HG03558 (cell line): Measurements from ENCODE around the gene TRIP13.

Experiments used
- ATAC-seq: cut with Tn5 transposase; IDR thresholded peaks from one replicate; pipeline ENCODE4 v1.9.1; 2021; ENCODE audit warnings: moderate number of reproducible peaks; ENCODE audit not compliant: unreplicated experiment; ENCODE audit errors: extremely low read depth

TRIP13 gene

DNA sequence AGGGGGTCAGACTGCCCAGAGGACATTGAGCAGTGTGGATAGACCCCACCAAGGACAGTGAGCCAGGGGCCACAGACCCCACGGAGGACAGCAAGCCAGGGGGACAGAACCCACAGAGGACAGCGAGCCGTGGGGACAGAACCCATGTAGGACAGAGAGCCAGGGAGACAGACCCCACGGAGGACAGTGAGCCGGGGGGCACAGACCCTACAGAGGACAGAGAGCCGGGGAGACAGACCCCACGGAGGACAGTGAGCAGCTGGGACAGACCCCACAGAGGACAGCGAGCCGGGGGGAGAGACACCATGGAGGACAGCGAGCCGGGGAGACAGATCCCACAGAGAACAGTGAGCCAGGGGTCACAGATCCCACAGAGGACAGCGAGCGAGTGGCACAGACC, 38.5 kb upstream of the TRIP13 start:
- ATAC-seq: no peak

DNA sequence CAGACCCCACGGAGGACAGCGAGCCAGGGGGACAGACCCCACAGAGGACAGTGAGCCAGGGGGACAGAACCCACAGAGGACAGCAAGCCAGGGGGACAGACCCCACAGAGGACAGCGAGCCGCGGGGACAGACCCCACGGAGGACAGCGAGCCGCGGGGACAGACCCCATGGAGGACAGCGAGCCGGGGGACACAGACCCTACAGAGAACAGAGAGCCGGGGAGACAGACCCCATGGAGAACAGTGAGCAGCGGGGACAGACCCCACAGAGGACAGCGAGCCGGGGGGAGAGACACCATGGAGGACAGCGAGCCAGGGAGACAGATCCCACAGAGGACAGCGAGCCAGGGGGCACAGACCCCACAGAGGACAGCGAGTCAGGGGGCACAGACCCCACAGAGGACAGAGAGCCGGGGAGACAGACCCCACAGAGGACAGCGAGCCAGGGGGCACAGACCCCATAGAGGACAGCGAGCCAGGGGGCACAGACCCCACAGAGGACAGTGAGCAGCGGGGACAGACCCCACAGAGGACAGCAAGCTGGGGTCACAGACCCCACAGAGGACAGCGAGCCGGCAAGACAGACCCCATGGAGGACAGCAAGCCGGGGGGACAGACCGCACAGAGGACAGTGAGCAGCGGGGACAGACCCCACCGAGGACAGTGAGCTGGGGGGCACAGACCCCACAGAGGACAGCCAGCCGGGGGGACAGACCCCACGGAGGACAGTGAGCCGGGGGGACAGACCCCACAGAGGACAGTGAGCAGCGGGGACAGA, 37.5 kb upstream of the TRIP13 start:
- ATAC-seq: no peak

GRCh38 chr5:855771-856530, 36.7 kb upstream of the TRIP13 start:
- no peak for ATAC-seq

GRCh38 chr5:856531-857425, 35.9 kb upstream of the TRIP13 start:
- no peak for ATAC-seq

DNA sequence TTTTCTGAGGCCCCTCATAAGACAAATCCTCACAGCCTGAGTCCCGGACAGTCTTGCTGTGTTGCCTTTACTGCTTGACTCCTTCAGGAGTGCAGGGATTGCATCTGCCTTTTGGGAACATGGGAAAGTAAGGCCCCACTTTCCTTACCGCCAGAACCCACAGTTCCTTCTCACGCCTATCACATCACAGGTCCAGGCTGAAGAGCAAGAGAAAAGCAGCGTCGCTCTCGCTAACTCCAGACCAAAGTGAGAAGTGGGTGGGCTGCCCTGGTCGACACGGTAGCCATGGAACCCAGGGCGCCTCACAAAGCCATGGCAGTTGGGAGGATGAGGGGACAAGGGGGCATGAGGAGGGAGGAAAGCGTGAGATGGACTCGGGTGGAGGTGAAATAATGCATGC, 34.0 kb upstream of the TRIP13 start:
- no peak for ATAC-seq

GRCh38 chr5:859391-859790, 33.3 kb upstream of the TRIP13 start:
- ATAC-seq: no peak

GRCh38 chr5:859798-860296, 32.8 kb upstream of the TRIP13 start:
- ATAC-seq: no peak

DNA sequence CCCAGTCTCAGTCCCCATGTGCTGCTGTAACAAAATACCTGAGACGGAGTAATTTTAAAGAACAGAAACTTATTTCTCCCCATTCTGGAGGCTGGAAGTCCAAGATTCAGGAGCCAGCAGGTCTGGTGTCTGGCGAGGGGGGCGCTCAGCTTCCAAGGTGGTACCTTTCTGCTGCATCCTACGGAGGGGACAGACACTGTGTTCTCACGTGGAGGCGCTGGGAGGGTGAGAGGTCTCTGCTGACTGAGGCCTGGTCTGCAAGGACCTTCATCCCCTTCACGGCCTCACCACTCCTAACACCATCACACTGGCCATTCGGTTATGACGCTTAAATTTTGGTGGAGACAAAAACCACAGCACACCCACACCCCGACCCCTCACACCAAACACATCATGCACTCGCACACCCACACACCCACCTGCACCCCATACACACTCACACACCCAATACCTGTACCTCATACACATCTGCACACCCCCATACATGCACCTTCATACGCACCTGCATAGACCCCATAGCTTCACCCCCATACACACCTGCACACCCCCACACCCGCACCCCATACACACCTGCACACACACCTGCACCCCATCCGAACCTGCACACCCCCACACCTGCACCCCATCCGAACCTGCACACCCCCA, 32.1 kb upstream of the TRIP13 start:
- ATAC-seq: no peak

DNA sequence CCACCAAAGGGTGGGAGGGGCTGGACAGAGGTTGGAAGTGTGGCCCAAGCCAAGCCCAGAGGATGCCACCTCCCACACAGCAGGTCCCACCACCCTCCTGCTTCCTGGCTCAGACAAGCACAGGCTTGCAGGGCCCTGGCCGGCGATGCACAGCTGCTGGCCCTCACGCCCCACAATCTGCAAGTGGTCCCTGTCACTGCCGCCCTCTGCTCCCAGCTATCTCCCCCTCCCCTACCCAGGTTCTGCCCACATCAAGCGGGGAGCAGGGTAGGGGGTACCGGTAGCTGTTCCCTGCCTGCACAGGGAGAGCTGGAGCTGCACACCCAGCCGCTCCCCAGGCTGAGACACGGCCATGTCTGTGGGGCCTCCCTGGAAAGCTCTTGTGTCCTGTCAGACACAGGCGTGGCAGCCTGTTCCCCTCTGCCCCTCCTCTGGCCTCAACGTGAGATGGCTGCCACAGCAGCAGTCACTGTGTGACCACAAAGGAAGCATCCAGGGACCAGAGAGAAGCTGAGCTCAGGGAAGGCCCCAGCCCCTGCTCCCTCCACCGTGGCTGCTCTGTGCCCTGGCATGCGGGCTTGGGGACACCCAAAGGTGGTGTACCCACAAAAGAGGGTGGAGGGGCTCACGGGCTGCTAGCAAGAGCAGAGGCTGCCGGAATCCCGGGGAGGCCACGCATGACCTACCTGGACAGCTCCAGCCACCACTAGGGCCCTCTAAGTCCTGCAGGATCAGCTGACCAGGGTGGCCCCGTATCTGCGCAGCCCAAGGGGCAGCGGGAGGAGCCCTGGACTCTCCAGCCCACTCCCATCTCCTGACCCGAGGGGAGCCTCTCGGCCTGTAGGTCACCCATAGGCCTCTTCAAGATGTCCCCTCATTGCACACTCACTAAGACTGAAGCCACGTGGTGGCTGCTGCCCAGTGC, 31.0 kb upstream of the TRIP13 start:
- ATAC-seq: no peak

GRCh38 chr5:862367-863243, 30.1 kb upstream of the TRIP13 start:
- no peak for ATAC-seq

- no peak for ATAC-seq
These were observed 29.4 kb upstream of the TRIP13 start for GRCh38 chr5:863244-863805.

- ATAC-seq: no peak
These were observed 28.1 kb upstream of the TRIP13 start for GRCh38 chr5:864492-865167.

DNA sequence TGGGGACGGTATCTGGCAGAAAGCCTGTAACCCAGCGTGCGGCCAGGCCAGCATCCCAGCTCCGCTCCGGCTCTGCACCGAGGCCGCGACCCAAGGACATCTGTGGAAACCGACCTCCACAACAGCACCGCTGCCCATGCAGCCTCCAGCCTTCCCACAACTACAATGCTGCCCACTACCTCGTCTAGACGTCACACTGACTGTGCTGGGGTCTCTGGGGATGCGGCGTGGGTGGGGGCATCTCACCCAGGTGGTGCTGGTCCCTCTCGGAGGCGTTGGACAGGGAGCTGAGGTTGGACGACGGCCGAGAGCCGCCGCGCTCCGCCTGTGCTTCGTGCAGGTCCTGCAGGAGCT, 27.5 kb upstream of the TRIP13 start:
- no peak for ATAC-seq

GRCh38 chr5:865771-866170, 26.9 kb upstream of the TRIP13 start:
- no peak for ATAC-seq

DNA sequence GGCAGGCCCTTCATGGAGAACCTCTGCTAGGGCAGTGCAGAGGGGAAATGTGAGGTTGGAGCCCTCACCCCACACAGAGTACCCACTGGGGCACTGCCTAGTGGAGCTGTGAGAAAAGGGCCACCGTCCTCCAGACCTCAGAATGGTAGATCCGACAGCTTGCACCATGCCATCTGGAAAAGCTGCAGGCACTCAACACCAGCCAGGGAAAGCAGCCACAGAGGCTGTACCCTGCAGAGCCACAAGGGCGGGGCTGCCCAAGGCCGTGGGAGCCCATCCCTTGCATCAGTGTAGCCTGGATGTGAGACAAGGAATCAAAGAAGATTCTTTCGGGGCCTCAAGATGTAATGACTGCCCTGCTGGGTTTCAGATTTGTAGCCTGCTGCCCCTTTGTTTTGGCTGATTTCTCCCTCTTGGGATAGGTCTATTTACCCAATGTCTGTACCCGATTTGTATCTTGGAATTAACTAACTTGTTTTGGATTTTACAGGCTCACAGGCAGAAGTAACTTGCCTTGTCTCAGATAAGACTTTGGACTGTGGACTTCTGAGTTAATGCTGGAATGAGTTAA, 25.3 kb upstream of the TRIP13 start:
- ATAC-seq: no peak

DNA sequence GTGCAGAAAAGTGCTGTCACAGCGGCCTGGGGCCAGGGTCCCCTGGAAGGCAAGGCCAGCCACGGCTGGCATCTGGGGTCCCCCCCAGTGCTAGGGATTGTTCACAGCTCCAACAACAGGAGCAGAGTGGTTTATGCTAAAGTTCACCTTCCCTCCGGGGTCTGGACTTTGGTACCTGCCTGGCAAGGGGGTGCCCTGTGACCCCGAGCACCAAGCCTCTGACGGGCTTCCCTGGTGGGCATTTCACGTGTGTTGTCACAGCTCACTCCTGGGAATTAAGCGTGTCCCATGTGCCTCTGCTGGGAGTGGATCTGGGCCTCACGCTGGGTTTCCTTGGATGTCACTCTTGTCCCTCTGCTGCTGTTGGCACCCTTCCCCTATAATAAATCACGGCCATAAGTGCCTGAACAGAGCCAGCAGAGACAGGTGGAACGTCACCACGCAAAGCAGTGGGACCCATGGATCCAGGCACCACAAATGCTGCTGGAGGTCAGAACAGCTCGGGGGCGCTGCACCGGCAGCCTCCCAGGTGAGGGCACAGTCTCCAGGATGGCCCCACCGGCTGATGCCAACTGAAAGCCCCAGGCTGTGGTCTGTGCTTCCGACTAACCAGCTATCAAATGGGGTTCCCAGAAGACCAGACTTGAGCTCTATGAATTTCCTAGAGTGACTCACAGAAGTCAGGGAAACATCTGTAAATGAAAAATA, 24.1 kb upstream of the TRIP13 start:
- no peak for ATAC-seq
